Measurements from ENCODE around the gene SLC36A1. TPM values are rescaled to one million over a fixed set of nuclear protein-coding genes. Genes with fewer than 3 reads are reported as not detected.
A peak's percentile ranks its signal among the peaks of the same experiment; 100 is the strongest.

The SLC36A1 gene
- total RNA-seq, 2 experiments from 2014 or later = 3.5 to 3.7 TPM

DNA sequence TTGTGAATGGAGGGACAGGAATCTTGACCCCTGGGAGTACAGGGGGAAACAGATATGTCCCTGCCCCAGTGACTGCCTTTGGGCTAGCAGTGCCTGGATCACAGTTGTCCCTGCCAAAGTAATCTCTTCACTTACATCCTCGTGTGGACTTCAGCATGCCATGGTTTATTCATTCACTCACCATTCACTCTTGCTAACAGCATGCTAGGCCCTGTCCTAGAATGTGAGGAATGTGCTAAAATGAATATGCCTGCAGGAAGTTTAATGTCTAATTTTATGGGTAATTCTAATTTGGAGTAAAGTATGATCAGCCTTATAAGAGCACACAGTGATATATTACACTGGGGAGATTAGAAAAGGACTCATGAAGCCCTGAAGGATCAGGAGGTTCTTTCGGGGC lies 80.8 kb downstream of the SLC36A1 start:
- Mint-ChIP-seq H3K4me3 (no peak overlapping the region), H3K9me3 (no peaks in the 10 kb centered on the region), H3K27me3 (no peaks in the 10 kb centered on the region), H3K27ac (no peak overlapping the region), H3K36me3 (ENCODE audit: low read depth) (no peaks in the 10 kb centered on the region), H3K4me1 (ENCODE audit: low read depth) (no peaks in the 10 kb centered on the region)
- CTCF ChIA-PET = no interaction called here
- TF ChIP-seq, protein P1, sequence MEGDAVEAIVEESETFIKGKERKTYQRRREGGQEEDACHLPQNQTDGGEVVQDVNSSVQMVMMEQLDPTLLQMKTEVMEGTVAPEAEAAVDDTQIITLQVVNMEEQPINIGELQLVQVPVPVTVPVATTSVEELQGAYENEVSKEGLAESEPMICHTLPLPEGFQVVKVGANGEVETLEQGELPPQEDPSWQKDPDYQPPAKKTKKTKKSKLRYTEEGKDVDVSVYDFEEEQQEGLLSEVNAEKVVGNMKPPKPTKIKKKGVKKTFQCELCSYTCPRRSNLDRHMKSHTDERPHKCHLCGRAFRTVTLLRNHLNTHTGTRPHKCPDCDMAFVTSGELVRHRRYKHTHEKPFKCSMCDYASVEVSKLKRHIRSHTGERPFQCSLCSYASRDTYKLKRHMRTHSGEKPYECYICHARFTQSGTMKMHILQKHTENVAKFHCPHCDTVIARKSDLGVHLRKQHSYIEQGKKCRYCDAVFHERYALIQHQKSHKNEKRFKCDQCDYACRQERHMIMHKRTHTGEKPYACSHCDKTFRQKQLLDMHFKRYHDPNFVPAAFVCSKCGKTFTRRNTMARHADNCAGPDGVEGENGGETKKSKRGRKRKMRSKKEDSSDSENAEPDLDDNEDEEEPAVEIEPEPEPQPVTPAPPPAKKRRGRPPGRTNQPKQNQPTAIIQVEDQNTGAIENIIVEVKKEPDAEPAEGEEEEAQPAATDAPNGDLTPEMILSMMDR (IDR thresholded peaks at IDR 0.05) = no peak
- POLR2A ChIA-PET = no interaction called here
- DNase-seq (no peak), ATAC-seq (no peak)
- intact Hi-C loops (cut with micrococcal nuclease) = loop anchor here (10.0 kb wide), 1 partner anchor 127 kb away; no protein-coding TSS in a partner anchor

DNA sequence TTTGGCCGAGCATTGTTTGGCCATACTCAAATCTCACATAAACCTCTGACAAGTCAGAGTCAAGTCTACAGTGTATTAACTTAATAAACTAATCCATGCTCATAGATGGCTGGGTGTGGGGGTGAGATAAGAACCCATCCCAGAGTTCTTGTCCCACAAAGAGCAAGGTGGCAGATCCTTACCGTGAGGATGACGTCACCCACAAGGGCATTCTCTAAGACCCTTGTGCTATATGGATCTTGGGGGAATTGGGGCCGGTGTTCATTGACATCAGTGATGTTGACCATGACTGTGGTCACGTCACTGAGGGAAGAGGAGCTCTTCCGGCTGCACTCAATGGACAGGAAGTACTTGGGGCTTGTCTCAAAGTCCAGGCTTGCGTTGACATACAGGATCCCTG lies 81.6 kb downstream of the SLC36A1 start:
- intact Hi-C loops (cut with micrococcal nuclease) = loop anchor here (10.0 kb wide), 1 partner anchor 126 kb away; no protein-coding TSS in a partner anchor
- ATAC-seq (no peak), DNase-seq (no peak)
- no peaks in the 10 kb centered on the region for H3K27me3 Mint-ChIP-seq
- H3K27ac Mint-ChIP-seq = no peak overlapping the region
- H3K9me3 Mint-ChIP-seq = no peaks in the 10 kb centered on the region
- no peaks in the 10 kb centered on the region for H3K36me3 Mint-ChIP-seq (ENCODE audit: low read depth)
- CTCF ChIA-PET = interaction anchor here (1.0 kb wide), 1 partner anchor 8 kb away, joined by 3 read pairs; no protein-coding TSS in a partner anchor
- TF ChIP-seq, protein P1 (IDR thresholded peaks at IDR 0.05) = no peak
- H3K4me3 Mint-ChIP-seq = no peak overlapping the region
- POLR2A ChIA-PET = interaction anchor here (0.6 kb wide), 1 partner anchor 200 kb away, joined by 3 read pairs; no protein-coding TSS in a partner anchor
- H3K4me1 Mint-ChIP-seq (ENCODE audit: low read depth) = no peaks in the 10 kb centered on the region

DNA sequence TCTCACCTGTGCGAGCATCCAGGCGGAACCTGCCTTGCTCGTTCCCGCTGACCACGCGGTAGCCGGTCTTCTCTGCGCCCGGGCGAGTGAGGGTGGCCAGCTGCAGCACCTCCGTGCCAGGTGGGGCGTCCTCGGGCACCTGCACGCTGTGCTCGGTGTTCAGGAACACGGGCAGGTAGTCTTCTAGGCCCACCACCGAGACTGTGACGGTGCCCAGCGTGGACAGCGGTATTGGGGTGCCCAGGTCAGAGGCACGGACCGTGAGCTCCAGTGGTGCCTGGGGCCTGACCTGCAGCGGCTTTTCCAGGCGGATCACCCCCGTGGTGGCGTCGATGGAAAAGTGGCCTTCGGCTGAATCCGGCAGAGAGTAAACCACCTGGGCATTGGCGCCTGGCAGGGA lies 84.2 kb downstream of the SLC36A1 start:
- H3K36me3 Mint-ChIP-seq (ENCODE audit: low read depth) = no peaks in the 10 kb centered on the region
- no peak overlapping the region for H3K27ac Mint-ChIP-seq
- no peak overlapping the region for H3K4me3 Mint-ChIP-seq
- TF ChIP-seq, protein P1 (IDR thresholded peaks at IDR 0.05) = no peak
- POLR2A ChIA-PET = no interaction called here
- H3K27me3 Mint-ChIP-seq = no peaks in the 10 kb centered on the region
- H3K9me3 Mint-ChIP-seq = no peaks in the 10 kb centered on the region
- no peaks in the 10 kb centered on the region for H3K4me1 Mint-ChIP-seq (ENCODE audit: low read depth)
- no peak for DNase-seq
- no peak for ATAC-seq
- CTCF ChIA-PET = no interaction called here
- intact Hi-C loops (cut with micrococcal nuclease) = no loop called here

DNA sequence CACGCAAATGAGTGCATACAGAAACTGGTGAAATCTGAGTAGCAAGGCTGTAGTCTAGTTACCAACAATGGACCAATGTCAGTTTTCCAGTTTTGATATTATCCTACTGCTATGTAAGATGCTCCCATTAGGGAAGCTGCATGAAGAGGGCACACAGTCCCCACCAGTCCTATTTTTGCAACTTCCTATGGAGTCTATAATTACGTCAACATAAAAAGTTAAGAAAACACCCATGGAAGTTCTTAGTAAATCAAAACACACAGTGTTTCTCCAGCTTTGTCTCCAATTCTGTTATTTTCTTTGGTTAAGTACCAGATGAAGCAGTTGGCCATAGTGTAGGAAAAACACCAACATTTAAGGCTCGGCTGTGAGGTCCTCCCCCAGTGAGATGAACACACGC lies 85.0 kb downstream of the SLC36A1 start:
- Mint-ChIP-seq H3K9me3 (no peaks in the 10 kb centered on the region), H3K4me3 (no peak overlapping the region), H3K36me3 (ENCODE audit: low read depth) (no peaks in the 10 kb centered on the region), H3K27me3 (no peaks in the 10 kb centered on the region), H3K4me1 (ENCODE audit: low read depth) (no peaks in the 10 kb centered on the region), H3K27ac (no peak overlapping the region)
- TF ChIP-seq, protein P1 (IDR thresholded peaks at IDR 0.05) = no peak
- DNase-seq (no peak), ATAC-seq (no peak)
- intact Hi-C loops (cut with micrococcal nuclease) = no loop called here
- CTCF ChIA-PET = interaction anchor here (0.8 to 1.8 kb wide), 2 partner anchors 120 to 126 kb away, joined by 3 to 4 read pairs; no protein-coding TSS in a partner anchor
- POLR2A ChIA-PET = no interaction called here

DNA sequence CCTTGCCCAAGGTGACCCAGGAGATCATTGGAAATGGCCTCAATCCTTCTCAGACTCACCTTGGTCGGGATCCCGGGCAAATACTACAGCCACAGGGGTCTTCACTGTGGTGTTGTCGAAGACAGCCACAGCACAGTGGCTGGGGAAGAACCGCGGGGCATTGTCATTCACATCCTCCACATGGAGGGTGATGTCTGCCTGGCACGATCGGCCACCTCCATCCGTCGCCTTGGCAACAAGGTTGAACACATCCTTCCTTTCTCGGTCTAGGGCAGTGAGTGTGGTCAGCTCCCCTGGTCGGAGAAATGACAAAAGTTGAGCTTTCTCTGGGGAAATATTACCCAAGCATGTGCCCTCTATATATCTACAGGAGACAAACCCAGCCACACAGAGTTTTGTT lies 86.9 kb downstream of the SLC36A1 start:
- ChIA-PET POLR2A (no interaction called here), CTCF (interaction anchor here (1.2 to 1.8 kb wide), 2 partner anchors 118 to 124 kb away, joined by 4 to 6 read pairs; no protein-coding TSS in a partner anchor)
- Mint-ChIP-seq H3K27ac (no peak overlapping the region), H3K9me3 (no peaks in the 10 kb centered on the region), H3K27me3 (no peaks in the 10 kb centered on the region), H3K4me1 (ENCODE audit: low read depth) (no peaks in the 10 kb centered on the region), H3K36me3 (ENCODE audit: low read depth) (no peaks in the 10 kb centered on the region), H3K4me3 (no peak overlapping the region)
- ATAC-seq (no peak), DNase-seq (peak; percentile 12)
- intact Hi-C loops (cut with micrococcal nuclease) = no loop called here
- TF ChIP-seq, protein P1 (IDR thresholded peaks at IDR 0.05) = no peak
